Endothelial cell of umbilical vein (primary cell): ENCODE data around the gene ECI1. TPM values are rescaled to one million over a fixed set of nuclear protein-coding genes. Genes with fewer than 3 reads are reported as not detected.

Experiments used
- BruUV-seq: library from RNA; stranded (reverse); fragments of 400-500 nt; replicated peaks from 2 replicates; lab custom pipeline; 2021; lab: Mats Ljungman, UMichigan
- CTCF ChIA-PET: fragments of 300-600, 350-600 bp; sonication (Branson Sonifier 250); formaldehyde crosslinking; loops from one replicate; lab custom pipeline; 2021; ENCODE audit warnings: antibody characterized with exemption, inconsistent platforms; lab: Charles Lee
- POLR2A ChIA-PET: fragments of 300-600, 350-600 bp; sonication (Branson Sonifier 250); formaldehyde crosslinking; loops from one replicate; lab custom pipeline; 2021; ENCODE audit warnings: antibody characterized with exemption, inconsistent platforms; lab: Charles Lee
- DNase-seq: peaks from one replicate; pipeline ENCODE4 v3.0.0-alpha.2; 2011; ENCODE audit warnings: low read depth, low spot score
- FAIRE-seq: peaks from 2 replicates; lab custom pipeline; 2011; peaks lifted over from hg19 to GRCh38; lab: Jason Lieb, UNC
- H2AFZ ChIP-seq: 2 replicates; pipeline ENCODE4 v1.6.0; 2012; ENCODE audit warnings: low read depth, low read length, control low read depth, inconsistent platforms
- H3K27ac ChIP-seq: 2 replicates; pipeline ENCODE4 v1.5.1; 2011; ENCODE audit warnings: low read depth, mild to moderate bottlenecking, control low read depth, low read length, moderate library complexity; ENCODE audit not compliant: insufficient read depth
- H3K27me3 ChIP-seq, 2 experiments: 2 replicates each; pipeline versions ENCODE4 v1.6.0 to v1.6.1; 2011; ENCODE audit warnings: low read length in 2 of 2, mixed read lengths in 1 of 2; ENCODE audit not compliant: control insufficient read depth in 2 of 2, insufficient read depth in 2 of 2
- H3K36me3 ChIP-seq, 2 experiments: 2 replicates in 1 of 2; 3 replicates in 1 of 2; pipeline ENCODE4 v1.5.1; 2011; ENCODE audit warnings: low read length in 2 of 2, mild to moderate bottlenecking in 1 of 2, moderate library complexity in 1 of 2; ENCODE audit not compliant: control insufficient read depth in 2 of 2, insufficient read depth in 2 of 2; ENCODE audit errors: extremely low read depth in 1 of 2
- H3K4me1 ChIP-seq: 3 replicates; pipeline ENCODE4 v1.5.1; 2011; ENCODE audit warnings: mild to moderate bottlenecking, low read length; ENCODE audit not compliant: control insufficient read depth, insufficient read depth; ENCODE audit errors: extremely low read depth
- H3K4me2 ChIP-seq: 2 replicates; pipeline ENCODE4 v1.6.1; 2011; ENCODE audit warnings: low read length, control low read depth, mixed read lengths; ENCODE audit not compliant: insufficient read depth
- H3K4me3 ChIP-seq, 3 experiments: fragments of 200-600 bp in 1 of 3; sonication (generic), shearing (Covaris generic) in 1 of 3; replicated peaks in 1 of 3; 2 replicates each; pipeline ENCODE4 v1.5.1; 2011 to 2016; ENCODE audit warnings: control low read depth in 3 of 3, low read length in 3 of 3, mild to moderate bottlenecking in 2 of 3, inconsistent platforms in 1 of 3, low read depth in 1 of 3, moderate library complexity in 1 of 3; ENCODE audit not compliant: insufficient read depth in 1 of 3
- H3K79me2 ChIP-seq: 2 replicates; pipeline ENCODE4 v1.6.0; 2012; ENCODE audit warnings: low read length, inconsistent platforms; ENCODE audit not compliant: control insufficient read depth, insufficient read depth
- H3K9ac ChIP-seq: replicated peaks from 2 replicates; pipeline ENCODE3; 2011; ENCODE audit warnings: low read length, control low read depth; ENCODE audit not compliant: insufficient read depth; ENCODE audit errors: extremely low read depth
- H3K9me1 ChIP-seq: replicated peaks from 3 replicates; pipeline ENCODE4 v1.6.0; 2011; ENCODE audit warnings: mild to moderate bottlenecking, low read length; ENCODE audit not compliant: control insufficient read depth, insufficient read depth; ENCODE audit errors: extremely low read depth
- H3K9me3 ChIP-seq: replicated peaks from 2 replicates; pipeline ENCODE4 v1.5.1; 2012; ENCODE audit warnings: low read length, inconsistent platforms; ENCODE audit not compliant: control insufficient read depth, insufficient read depth
- H4K20me1 ChIP-seq: replicated peaks from 2 replicates; pipeline ENCODE3; 2011; ENCODE audit warnings: mild to moderate bottlenecking, low read length; ENCODE audit not compliant: control insufficient read depth, insufficient read depth; ENCODE audit errors: extremely low read depth
- CTCF ChIP-seq, 2 donors: IDR thresholded peaks; 1 replicate in 1 of 2; 2 replicates in 1 of 2; pipeline ENCODE4 v1.5.1; 2011; ENCODE audit warnings: low read length in 2 of 2, mild to moderate bottlenecking in 2 of 2, moderate library complexity in 2 of 2, control low read depth in 1 of 2, inconsistent platforms in 1 of 2, low read depth in 1 of 2; ENCODE audit not compliant: insufficient read depth in 1 of 2; ENCODE audit errors: extremely low read depth in 1 of 2
- EZH2 ChIP-seq: IDR thresholded peaks from 2 replicates; pipeline ENCODE4 v1.6.1; 2012; ENCODE audit warnings: borderline replicate concordance, low read depth, mild to moderate bottlenecking, moderate library complexity, low read length, inconsistent platforms; ENCODE audit not compliant: severe bottlenecking
- FOS ChIP-seq: IDR thresholded peaks from 2 replicates; pipeline ENCODE4 v1.6.1; 2011; ENCODE audit warnings: mild to moderate bottlenecking, low read length, moderate library complexity, borderline replicate concordance; ENCODE audit not compliant: insufficient read depth
- GATA2 ChIP-seq: IDR thresholded peaks from 2 replicates; pipeline ENCODE4 v1.7.0; 2011; ENCODE audit warnings: low read depth, mild to moderate bottlenecking, moderate library complexity, mixed read lengths, low read length; ENCODE audit not compliant: insufficient read length, insufficient read depth
- JUN ChIP-seq: IDR thresholded peaks from 2 replicates; pipeline ENCODE4 v1.6.1; 2011; ENCODE audit warnings: borderline replicate concordance, low read depth; ENCODE audit not compliant: insufficient read length, insufficient read depth
- MAX ChIP-seq: IDR thresholded peaks from 2 replicates; pipeline ENCODE4 v1.6.1; 2011; ENCODE audit not compliant: insufficient read depth, insufficient read length
- MYC ChIP-seq: IDR thresholded peaks from one replicate; pipeline ENCODE4 v1.6.1; 2011; ENCODE audit warnings: mild to moderate bottlenecking, low read depth, low read length
- POLR2A ChIP-seq: IDR thresholded peaks from 2 replicates; pipeline ENCODE4 v1.6.1; 2012; ENCODE audit warnings: low read depth, mild to moderate bottlenecking, control low read depth, low read length
- POLR2AphosphoS5 ChIP-seq: IDR thresholded peaks from 2 replicates; pipeline ENCODE4 v1.6.1; 2012; ENCODE audit warnings: low read depth, mild to moderate bottlenecking, control low read depth, low read length, moderate library complexity; ENCODE audit not compliant: insufficient read depth
- dilution Hi-C: fragments of 300-500 bp; cut with MboI; formaldehyde crosslinking; loops from one replicate; pipeline ENCODE4 v1.15.0; 2019; ENCODE audit warnings: low sequenced_read_pairs; ENCODE audit not compliant: extremely low pct_ligation_motif_present
- intact Hi-C: fragments of 100-400 bp; cut with micrococcal nuclease; formaldehyde crosslinking; loops from one replicate; pipeline ENCODE4 v1.10.0; 2022
- polyA plus RNA-seq, 4 experiments: library from polyadenylated mRNA; depleted of rRNA in 3 of 4; stranded (reverse) in 3 of 4; unstranded in 1 of 4; fragments of >200 nt; gene quantifications; 2 replicates each; pipeline versions ENCODE4 v1.2.1 to v1.2.3, GENCODE V29; 2011 to 2012; ENCODE audit warnings: missing spikeins in 1 of 4
- total RNA-seq: library from RNA; stranded (reverse); gene quantifications from 2 replicates; pipeline ENCODE4 v1.2.3, GENCODE V29; 2021

ECI1 gene
- total and polyA plus RNA-seq, 2 donors (not counting 3 experiments of a cell fraction or from before 2014, with no cell fraction given) = 43.6 to 48.3 TPM

- intact Hi-C loops (no loop called here), dilution Hi-C loops (no loop called here)
- CTCF ChIA-PET = no interaction called here
- DNase-seq (no peak), FAIRE-seq (no peak)
- BruUV-seq = no TSS peak
- POLR2A ChIA-PET = interaction anchor here (0.9 kb wide), 1 partner anchor 36 kb away, joined by 4 read pairs; the partner anchor contains the start of gene TRAF7
- Histone ChIP-seq H3K9ac (no peak overlapping the region), H3K4me2 (no peak overlapping the region), H3K79me2 (no peaks in the 10 kb centered on the region), H3K27me3 (peaks cover 10 to 13% of the 10 kb centered on the region in 2 experiments), H2AFZ (no peak overlapping the region), H3K9me1 (no peaks in the 10 kb centered on the region), H3K9me3 (no peaks in the 10 kb centered on the region), H3K4me3 (no peak overlapping the region), H3K27ac (no peak overlapping the region), H3K36me3 (no peaks in the 10 kb centered on the region), H4K20me1 (no peaks in the 10 kb centered on the region), H3K4me1 (no peaks in the 10 kb centered on the region)
- TF ChIP-seq FOS (no peak), EZH2 (no peak), MAX (no peak), POLR2AphosphoS5 (no peak), GATA2 (no peak)
These were observed 60.0 kb downstream of the ECI1 start for GRCh38 chr16:2191446-2191706.

- Histone ChIP-seq H3K79me2 (no peaks in the 10 kb centered on the region), H3K27ac (no peak overlapping the region), H3K36me3 (no peaks in the 10 kb centered on the region), H3K4me2 (no peak overlapping the region), H3K9me1 (no peaks in the 10 kb centered on the region), H4K20me1 (no peaks in the 10 kb centered on the region), H3K9me3 (no peaks in the 10 kb centered on the region), H3K4me1 (no peaks in the 10 kb centered on the region), H3K9ac (no peak overlapping the region), H3K4me3 (no peak overlapping the region), H2AFZ (no peak overlapping the region), H3K27me3 (peaks cover 10 to 13% of the 10 kb centered on the region in 2 experiments)
- FAIRE-seq = no peak
- dilution Hi-C loops (no loop called here), intact Hi-C loops (no loop called here)
- no peak for DNase-seq
- no peak for TF ChIP-seq GATA2
- no peak for TF ChIP-seq EZH2
- TF ChIP-seq POLR2A = no peak
- no peak for TF ChIP-seq FOS
- TF ChIP-seq POLR2AphosphoS5 = no peak
- TF ChIP-seq JUN = no peak
- no peak for TF ChIP-seq MYC
- TF ChIP-seq MAX = no peak
- no peak for TF ChIP-seq CTCF (IDR thresholded peaks at IDR 0.05; ENCODE audit: extremely low read depth in 1 of 2, insufficient read depth in 1 of 2, low read depth in 1 of 2, low read length in 2 of 2)
- CTCF ChIA-PET = no interaction called here
- POLR2A ChIA-PET = interaction anchor here (0.9 kb wide), 1 partner anchor 35 kb away, joined by 4 read pairs; the partner anchor contains the start of gene TRAF7
- no TSS peak for BruUV-seq
These were observed 60.5 kb downstream of the ECI1 start for GRCh38 chr16:2190659-2191445.
